ENCODE results near the gene NEU3. TPM values are rescaled to one million over a fixed set of nuclear protein-coding genes. Genes with fewer than 3 reads are reported as not detected.
"Not testable (repeated sequence)": the region's sequence is repeated elsewhere in the genome, so short reads cannot be mapped to it uniquely, and the experiment has no call there.

NEU3 gene
- total RNA-seq, 1 donor = 11.2 TPM

DNA sequence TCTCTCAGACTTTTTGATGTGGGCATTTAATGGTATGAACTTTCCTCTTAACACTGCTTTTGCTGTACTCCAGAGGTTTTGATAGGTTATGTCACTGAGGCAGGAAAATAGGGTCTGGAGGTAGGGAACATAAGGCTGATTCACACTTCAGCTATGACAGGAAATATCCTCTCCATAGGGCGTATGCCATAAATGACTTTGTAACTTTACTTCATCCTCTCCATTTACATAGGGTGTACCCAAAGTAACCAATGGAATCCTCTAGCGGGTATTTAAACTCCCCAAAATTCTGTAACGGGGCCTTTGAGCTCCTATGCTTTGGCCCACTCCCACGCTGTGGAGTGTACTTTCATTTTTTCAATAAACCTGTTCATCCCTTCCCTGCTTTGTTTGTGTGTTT lies 58.5 kb downstream of the NEU3 start:
- TF ChIP-seq, protein P1, sequence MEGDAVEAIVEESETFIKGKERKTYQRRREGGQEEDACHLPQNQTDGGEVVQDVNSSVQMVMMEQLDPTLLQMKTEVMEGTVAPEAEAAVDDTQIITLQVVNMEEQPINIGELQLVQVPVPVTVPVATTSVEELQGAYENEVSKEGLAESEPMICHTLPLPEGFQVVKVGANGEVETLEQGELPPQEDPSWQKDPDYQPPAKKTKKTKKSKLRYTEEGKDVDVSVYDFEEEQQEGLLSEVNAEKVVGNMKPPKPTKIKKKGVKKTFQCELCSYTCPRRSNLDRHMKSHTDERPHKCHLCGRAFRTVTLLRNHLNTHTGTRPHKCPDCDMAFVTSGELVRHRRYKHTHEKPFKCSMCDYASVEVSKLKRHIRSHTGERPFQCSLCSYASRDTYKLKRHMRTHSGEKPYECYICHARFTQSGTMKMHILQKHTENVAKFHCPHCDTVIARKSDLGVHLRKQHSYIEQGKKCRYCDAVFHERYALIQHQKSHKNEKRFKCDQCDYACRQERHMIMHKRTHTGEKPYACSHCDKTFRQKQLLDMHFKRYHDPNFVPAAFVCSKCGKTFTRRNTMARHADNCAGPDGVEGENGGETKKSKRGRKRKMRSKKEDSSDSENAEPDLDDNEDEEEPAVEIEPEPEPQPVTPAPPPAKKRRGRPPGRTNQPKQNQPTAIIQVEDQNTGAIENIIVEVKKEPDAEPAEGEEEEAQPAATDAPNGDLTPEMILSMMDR (IDR thresholded peaks at IDR 0.05; ENCODE audit: insufficient read depth, low read depth, low read length) = no peak
- H3K4me3 ChIP-seq (ENCODE audit: low read depth, low read length) = no peak overlapping the region
- no peak for DNase-seq (ENCODE audit: low read depth)

DNA sequence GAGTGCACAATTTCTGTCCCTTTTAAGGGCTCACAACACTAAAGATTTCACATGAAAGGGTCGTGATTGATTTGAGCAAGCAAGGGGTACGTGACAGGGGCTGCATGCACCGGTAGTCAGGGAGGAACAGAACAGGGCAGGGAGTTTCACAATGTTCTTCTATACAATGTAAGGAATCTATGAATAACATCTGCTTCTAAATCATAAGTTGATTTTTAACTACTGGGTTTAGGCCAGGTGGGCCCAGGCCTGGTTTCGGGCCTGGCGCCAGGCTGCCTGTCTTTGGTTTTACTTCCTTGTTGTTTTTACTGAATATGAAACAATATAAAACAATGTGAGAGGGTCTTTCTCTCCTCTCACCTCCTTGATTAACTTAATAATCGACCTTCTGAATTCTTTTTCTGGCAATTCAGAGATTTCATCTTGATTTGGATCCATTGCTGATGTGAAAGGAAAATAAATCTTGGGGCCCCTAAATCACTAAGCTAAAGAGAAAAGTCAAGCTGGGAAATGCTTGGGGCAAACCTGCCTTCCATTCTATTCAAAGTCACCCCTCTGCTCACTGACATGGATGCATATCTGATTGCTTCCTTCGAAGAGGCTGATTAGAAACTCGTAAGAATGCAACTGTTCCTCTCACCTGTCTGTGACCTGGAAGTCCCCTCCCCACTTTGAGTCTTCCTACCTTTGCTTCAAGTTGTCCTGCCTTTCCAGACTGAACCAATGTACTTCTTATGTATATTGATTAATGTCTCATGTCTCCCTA lies 61.0 kb downstream of the NEU3 start:
- H3K4me3 ChIP-seq (ENCODE audit: low read depth, low read length); DNase-seq (ENCODE audit: low read depth): not testable (repeated sequence)

DNA sequence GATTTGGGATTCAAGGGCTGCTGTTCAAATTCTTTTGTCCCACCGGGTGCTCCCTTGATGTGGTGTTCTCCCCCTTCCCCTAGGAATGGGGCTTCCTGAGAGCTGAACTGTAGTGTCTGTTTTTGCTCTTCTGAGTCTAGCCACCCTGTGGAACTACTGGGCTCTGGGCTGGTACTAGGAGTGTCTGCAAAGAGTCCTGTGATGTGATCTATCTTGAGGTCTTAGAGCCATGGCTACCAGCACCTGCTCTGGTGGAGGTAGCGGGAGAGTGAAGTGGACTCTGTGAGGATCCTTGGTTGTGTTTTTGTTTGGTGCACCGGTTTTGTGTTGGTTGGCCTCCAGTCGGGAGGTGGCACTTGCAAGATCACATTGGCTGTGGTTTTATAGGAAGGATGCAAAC lies 61.8 kb downstream of the NEU3 start:
- H3K4me3 ChIP-seq (ENCODE audit: low read depth, low read length) = no peak overlapping the region
- no peak for DNase-seq (ENCODE audit: low read depth)
- TF ChIP-seq, protein P1 (IDR thresholded peaks at IDR 0.05; ENCODE audit: insufficient read depth, low read depth, low read length) = no peak

DNA sequence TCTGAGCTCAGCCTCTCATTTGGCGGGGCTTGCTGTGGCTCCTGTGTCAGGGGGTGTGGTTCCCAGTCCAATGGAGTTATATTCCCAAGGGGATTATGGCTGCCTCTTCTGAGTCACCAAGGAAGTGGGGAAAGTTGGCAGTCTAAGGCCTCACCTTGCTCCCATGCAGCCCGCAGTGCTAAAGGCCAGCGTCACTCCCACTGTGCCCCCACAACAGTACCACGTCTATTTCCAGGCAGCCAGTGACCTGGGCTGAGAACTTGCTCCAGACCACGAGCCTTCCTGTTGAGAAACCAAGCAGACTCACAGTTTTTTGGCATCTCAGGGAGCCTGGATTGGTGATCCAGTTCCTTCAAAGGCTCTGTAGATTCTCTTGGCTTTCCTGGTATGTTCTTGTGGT lies 62.3 kb downstream of the NEU3 start:
- DNase-seq (ENCODE audit: low read depth) = no peak
- H3K4me3 ChIP-seq (ENCODE audit: low read depth, low read length) = no peak overlapping the region
- TF ChIP-seq, protein P1 (IDR thresholded peaks at IDR 0.05; ENCODE audit: insufficient read depth, low read depth, low read length) = no peak

DNA sequence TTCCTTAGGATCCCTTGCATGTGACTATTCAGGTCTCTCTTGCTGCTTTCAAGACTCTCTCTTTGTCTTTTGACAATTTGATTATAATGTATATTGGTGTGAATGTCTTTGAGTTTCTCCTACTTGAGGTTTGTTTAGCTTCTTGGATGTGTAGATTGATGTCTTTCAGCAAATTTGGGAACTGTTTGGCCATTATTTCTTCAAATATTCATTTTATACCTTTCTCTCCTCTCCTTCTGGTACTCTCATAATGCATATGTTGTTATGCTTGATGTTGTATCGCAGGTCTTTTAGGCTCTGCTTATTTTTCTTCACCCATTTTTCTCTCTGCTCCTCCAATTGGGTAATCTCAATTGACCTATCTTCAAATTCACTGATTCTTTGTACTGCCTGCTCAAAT lies 63.7 kb downstream of the NEU3 start:
- DNase-seq (ENCODE audit: low read depth) = no peak
- no peak overlapping the region for H3K4me3 ChIP-seq (ENCODE audit: low read depth, low read length)
- TF ChIP-seq, protein P1 (IDR thresholded peaks at IDR 0.05; ENCODE audit: insufficient read depth, low read depth, low read length) = no peak

DNA sequence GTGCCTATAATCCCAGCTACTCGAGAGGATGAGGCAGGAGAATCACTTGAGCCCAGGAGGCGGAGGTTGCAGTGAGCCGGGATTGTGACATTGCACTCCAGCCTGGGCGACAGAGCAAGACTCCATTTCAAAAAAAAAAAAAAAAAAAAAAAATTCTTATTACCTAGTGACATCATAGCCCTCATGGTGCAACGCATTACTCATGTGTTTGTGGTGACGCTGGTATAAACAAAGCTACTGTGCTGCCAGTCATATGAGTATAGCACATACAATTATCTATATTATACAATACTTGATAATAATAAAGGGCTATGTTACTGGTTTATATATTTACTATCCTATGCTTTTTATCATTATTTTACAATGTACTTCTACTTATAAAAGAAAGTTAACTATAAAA lies 66.8 kb downstream of the NEU3 start:
- no peak overlapping the region for H3K4me3 ChIP-seq (ENCODE audit: low read depth, low read length)
- DNase-seq (ENCODE audit: low read depth) = peak; percentile 49
- TF ChIP-seq, protein P1 (IDR thresholded peaks at IDR 0.05; ENCODE audit: insufficient read depth, low read depth, low read length) = no peak

DNA sequence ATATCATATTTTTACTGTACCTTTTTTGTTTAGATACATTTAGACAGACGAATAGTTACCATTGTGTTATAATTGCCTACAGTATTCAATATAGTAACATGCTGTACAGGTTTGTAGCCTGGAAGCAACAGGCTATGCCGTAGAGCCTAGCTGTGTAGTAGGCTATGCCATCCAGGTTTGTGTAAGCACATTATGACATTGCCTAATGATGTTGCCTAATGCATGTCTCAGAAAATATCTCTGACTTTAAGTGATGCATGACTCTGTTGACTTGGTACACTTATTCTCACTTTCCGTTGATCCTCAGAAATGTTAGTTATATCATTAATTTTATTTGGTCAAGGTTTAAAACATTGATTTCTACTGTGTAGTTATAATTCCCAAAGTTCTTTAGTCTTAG lies 68.1 kb downstream of the NEU3 start:
- DNase-seq (ENCODE audit: low read depth) = no peak
- TF ChIP-seq, protein P1 (IDR thresholded peaks at IDR 0.05; ENCODE audit: insufficient read depth, low read depth, low read length) = no peak
- H3K4me3 ChIP-seq (ENCODE audit: low read depth, low read length) = no peak overlapping the region
